Stimulated activated naive CD8-positive, alpha-beta T cell treated with anti-CD3 and anti-CD28 coated beads, Interleukin-15, Interleukin-2, amounts not matched to agents 100 ng/mL and 50 ng/mL, for 24 hours (primary cell): ENCODE data around the gene ANKRD62.

Experiments used
- H3K27ac Mint-ChIP-seq: one replicate; pipeline ENCODE4 v1.8.0; 2021; ENCODE audit warnings: mild to moderate bottlenecking, mixed read lengths
- H3K27me3 Mint-ChIP-seq: one replicate; pipeline ENCODE4 v1.8.0; 2021; ENCODE audit warnings: mixed read lengths
- H3K36me3 Mint-ChIP-seq: one replicate; pipeline ENCODE4 v1.8.0; 2021; ENCODE audit warnings: low read depth, mixed read lengths
- H3K4me1 Mint-ChIP-seq: one replicate; pipeline ENCODE4 v1.8.0; 2021; ENCODE audit warnings: low read depth, mixed read lengths
- H3K4me3 Mint-ChIP-seq: one replicate; pipeline ENCODE4 v1.8.0; 2021; ENCODE audit warnings: mild to moderate bottlenecking, mixed read lengths
- H3K9me3 Mint-ChIP-seq: one replicate; pipeline ENCODE4 v1.8.0; 2021; ENCODE audit warnings: mixed read lengths

Gene ANKRD62

DNA sequence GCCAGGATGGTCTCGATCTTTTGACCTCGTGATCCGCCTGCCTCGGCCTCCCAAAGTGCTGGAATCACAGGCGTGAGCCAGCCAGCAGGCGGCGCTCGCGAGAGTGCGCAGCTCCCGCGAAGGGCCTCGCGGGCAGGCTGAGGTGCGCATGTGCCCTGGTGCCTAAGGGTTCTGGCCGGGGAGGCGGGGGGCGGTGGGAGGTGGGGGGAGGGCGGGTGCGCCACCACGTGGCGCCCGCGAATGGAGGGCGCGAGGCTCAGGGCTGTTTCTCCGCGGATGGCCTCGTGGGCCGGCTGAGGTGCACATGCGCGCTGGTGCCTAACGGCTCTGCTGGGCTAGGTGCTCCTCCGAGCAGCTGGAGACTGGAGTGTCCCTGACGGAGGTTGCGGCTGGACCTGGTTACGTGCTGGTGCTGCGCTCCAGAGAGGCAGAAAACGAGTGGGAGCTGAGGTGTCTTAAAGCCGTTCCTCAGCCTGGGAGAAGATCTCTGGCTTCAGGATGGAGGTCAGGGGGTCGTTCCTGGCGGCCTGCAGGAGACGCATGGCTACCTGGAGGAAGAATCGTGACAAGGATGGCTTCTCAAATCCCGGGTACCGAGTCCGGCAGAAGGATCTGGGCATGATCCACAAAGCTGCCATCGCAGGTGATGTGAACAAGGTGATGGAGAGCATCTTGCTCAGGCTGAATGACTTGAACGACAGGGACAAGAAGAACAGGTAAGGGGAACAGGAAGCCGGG lies at the start of gene ANKRD62:
Gene ANKRD62 (plus strand): TSS at position 324 of the 738 bp plus-strand sequence. CDS start 175 bp downstream, at position 499.
- H3K4me3 Mint-ChIP-seq, result no peak within 1 kb of the TSS
- H3K4me1 Mint-ChIP-seq, result no peaks in the 10 kb centered on the region
- no peaks in the 10 kb centered on the region for H3K36me3 Mint-ChIP-seq
- H3K27me3 Mint-ChIP-seq, result peaks cover 5% of the 10 kb centered on the region
- H3K9me3 Mint-ChIP-seq, result no peaks in the 10 kb centered on the region
- no peak within 1 kb of the TSS for H3K27ac Mint-ChIP-seq

DNA sequence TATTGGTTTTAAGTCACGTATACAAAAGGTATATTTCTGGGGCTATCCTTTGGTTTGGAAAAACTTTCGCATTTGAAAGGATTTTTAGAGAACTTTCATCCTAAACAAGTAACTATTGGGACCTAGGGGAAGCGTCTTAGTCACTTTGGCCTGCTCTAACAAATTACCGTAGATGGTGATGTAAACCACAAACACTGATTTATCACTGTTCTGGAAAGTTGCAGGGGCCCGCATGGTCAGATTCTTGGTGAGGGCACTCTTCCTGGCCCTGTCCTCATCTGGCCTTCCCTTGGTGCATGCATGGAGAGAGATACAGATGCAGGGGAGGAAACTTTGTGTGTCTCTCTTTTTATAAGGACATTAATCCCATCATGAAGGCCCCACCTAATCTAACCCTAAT lies 49.1 kb upstream of the ANKRD62 start:
- Mint-ChIP-seq H3K4me1 (peaks cover 18% of the 10 kb centered on the region), H3K9me3 (no peaks in the 10 kb centered on the region), H3K27ac (no peak overlapping the region), H3K27me3 (peaks cover 11% of the 10 kb centered on the region), H3K36me3 (no peaks in the 10 kb centered on the region), H3K4me3 (no peak overlapping the region)

DNA sequence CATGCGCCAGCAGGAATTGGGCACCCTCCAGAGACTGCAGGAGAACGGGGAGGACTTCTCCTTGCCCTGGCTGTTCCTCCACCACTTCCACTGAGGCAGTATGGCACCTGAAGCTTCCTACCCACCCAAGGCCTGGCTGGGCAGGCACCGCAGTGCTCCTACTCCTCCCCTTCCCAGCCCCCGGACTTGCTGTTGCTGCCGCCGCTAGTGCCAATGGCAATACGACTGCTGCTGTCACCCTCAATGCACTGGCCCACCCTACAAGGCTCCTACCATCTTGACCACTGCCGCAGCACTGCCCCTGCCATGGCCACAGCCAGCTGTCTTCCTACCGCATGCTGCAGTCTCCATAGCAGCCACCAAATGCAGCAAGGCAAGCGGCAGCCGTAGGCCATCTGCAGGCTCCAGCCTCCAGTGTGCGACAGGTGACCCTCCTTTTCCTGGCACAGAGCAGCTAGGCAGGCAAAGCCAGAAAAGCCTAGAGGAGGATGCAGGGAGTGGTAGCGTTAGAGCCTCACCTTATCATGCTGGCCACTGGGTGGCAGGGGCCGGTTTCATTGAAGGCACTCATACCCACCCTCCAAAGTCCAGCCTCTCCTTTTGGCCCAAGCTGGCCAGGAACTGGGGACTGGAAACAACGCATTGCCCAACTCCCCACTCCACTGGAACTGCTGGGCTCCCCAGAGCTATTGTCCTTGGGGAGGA lies 47.4 kb upstream of the ANKRD62 start:
- Mint-ChIP-seq H3K36me3 (no peaks in the 10 kb centered on the region), H3K4me1 (peaks cover 23% of the 10 kb centered on the region), H3K27me3 (peaks cover 3% of the 10 kb centered on the region), H3K27ac (no peak overlapping the region), H3K9me3 (no peaks in the 10 kb centered on the region), H3K4me3 (no peak overlapping the region)

DNA sequence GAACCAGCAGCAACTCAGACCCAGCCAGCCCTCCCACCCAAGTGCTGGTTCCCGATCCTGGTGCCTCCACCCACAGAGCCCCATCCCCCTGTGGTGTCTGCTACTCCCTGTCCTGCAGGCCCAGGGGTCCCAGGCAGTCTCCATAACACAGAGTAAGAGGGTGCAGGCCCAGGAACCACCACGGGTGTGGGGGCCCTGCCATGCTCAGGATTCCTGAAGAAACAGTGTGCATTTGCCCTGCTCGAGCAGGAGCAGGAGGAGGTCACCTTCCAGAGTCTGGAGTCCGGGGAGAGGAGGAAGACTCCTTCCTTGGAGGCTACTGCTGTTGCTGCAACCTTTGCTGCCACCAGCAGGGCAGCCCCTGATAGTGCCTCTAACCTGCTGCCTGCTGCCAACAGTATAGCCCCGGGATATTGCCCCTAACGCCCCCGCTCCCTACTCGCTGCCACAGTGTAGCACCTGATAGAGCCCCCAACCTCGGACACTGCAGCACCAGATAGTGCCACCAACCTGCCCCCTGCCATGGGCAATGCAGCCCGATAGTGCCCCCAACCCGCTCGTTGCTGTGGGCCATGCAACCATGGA lies 46.8 kb upstream of the ANKRD62 start:
- Mint-ChIP-seq H3K27ac (no peak overlapping the region), H3K27me3 (peaks cover 3% of the 10 kb centered on the region), H3K9me3 (no peaks in the 10 kb centered on the region), H3K36me3 (no peaks in the 10 kb centered on the region), H3K4me3 (no peak overlapping the region), H3K4me1 (peaks cover 17% of the 10 kb centered on the region)

DNA sequence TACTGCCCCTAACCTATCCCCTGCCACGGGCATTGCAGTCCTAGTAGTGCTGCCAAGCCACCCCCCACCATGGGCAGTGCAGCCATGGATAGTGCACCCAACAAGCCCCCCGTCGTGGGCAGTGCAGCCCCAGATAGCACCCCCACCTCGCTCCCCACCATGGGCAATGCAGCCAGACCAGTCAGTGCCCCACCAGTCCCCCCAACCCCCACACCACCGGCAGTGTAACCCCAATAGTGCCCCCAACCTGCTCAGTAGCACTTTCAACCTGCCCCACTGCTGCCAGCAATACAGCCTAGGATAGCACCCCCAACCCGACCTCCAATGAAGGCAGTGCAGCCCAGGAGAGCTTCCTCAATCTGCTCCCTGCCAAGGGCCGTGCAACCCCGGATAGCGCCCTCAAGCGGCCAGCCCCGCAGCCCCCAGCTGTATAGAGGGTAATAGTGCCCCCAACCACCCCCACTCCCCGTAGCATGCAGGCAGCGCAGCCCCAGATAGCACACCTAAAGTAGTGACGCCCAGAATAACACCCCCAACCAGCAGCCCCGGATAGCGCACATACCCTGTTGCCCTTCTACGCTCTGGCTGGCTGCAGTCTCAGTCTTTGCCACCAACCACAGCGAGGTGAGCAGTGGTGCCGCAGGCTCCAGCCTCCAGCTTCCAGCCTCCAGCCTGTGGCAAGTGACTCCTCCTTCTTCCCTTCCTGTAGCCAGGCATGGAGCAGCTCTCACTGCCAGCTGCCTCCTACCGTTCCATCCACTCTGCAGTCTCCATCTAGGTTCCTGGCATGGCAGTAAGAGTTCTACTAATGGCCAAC lies 45.4 kb upstream of the ANKRD62 start:
- peaks cover 17% of the 10 kb centered on the region for H3K4me1 Mint-ChIP-seq

DNA sequence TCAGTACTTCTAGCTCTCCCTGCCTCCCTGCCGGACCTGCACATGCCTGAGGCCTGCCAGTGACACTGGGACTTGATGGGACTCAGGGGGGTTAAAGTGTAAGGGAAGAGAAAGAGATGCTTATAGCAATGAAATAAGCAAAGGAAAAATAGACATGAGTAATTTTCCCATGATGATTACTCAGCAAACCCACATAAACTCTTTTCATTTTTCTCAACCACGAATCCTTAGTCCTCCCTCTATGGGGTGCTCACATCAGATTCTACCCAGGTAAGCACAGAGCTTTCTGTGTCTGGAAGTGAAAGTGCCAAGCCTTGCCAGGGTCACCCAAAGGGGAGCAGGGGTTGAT lies 44.8 kb upstream of the ANKRD62 start:
- H3K4me1 Mint-ChIP-seq, result peaks cover 17% of the 10 kb centered on the region
- H3K9me3 Mint-ChIP-seq, result no peaks in the 10 kb centered on the region
- no peak overlapping the region for H3K4me3 Mint-ChIP-seq
- H3K27ac Mint-ChIP-seq, result no peak overlapping the region
- H3K36me3 Mint-ChIP-seq, result no peaks in the 10 kb centered on the region
- peaks cover 3% of the 10 kb centered on the region for H3K27me3 Mint-ChIP-seq

More for the DNA sequence above, 45.4 kb upstream of the ANKRD62 start:
- Mint-ChIP-seq H3K27me3 (peaks cover 3% of the 10 kb centered on the region), H3K9me3 (no peaks in the 10 kb centered on the region), H3K27ac (no peak overlapping the region), H3K4me3 (no peak overlapping the region), H3K36me3 (no peaks in the 10 kb centered on the region)

DNA sequence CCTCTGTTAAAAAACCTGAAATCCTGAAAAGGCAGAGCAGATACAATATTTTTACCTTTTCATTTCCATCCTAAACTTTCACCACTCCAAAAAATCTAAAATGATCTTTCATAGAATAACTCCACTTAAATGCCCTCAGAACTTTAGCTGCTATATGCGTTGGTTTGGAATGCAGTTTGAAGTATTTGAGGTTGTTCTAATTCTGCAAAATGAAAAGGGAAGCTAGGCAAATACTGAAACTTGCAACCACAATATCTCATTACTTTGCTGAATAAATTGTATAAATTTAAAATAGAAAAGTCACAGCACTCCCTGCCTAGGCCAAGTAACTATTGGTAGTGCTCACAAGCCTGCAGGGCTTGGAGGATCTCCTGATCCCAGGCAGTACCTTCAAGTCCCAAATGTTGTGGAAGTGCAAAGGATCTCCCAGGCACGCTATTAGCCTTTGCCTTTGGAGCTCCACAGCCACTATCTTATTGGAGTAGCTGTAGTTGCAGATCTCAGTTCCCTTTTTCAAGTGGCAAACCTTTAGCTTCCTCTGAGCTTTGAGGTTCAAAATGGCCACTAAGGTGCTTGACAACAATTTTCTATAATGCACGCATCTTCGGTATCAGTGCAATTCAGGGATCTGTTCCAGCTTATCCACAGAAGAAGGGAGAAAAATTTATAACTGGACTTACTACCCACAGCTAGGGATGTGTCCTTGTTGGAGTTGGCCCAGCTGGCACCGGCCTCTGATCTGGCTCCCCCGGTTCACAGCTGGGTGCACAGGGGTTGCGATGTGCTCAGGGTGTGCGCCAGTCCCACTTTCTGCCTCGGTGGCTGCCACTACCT lies 43.4 kb upstream of the ANKRD62 start:
- no peak overlapping the region for H3K27ac Mint-ChIP-seq
- H3K36me3 Mint-ChIP-seq, result no peaks in the 10 kb centered on the region
- H3K9me3 Mint-ChIP-seq, result no peaks in the 10 kb centered on the region
- peaks cover 17% of the 10 kb centered on the region for H3K4me1 Mint-ChIP-seq
- H3K27me3 Mint-ChIP-seq, result no peaks in the 10 kb centered on the region
- no peak overlapping the region for H3K4me3 Mint-ChIP-seq

DNA sequence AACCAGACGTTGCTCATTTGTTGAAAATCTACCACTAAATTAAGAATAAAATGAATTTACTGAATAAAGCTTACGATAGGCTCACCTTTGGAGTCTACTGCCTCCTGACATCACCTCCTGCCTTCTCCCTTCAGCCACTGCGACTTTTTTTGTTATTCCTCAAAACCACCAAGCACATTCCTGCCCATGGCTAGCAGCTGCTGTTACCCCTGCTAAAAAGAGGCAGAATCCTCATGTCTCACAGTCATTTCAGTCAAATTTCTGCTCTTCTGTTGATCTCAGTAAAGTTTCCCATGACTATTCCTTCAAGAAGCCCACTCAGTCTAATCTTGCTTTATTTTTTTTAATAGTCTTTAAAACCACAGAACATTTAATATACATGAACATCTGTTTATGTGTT lies 40.8 kb upstream of the ANKRD62 start:
- Mint-ChIP-seq H3K9me3 (no peaks in the 10 kb centered on the region), H3K27me3 (no peaks in the 10 kb centered on the region), H3K4me1 (peaks cover 17% of the 10 kb centered on the region), H3K27ac (no peak overlapping the region), H3K4me3 (no peak overlapping the region), H3K36me3 (no peaks in the 10 kb centered on the region)

DNA sequence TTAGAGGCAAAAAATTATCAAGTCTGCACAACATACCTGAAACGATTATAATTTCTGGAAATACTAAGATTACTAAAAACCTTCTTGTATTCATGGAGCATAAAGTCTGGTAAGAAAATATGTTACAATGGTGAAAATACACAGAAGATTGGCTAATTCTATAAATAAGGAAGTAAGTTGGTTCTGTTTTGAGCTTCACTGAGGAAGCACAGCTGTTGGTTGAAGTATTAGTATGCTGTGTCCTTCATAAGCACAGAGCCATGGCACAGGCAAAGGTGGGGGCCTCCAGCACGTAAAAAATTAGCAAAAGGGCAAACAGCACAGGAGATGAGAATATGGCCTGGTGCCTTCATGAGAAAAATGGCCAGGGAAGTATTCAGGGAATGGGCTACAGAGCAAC lies 40.4 kb upstream of the ANKRD62 start:
- no peaks in the 10 kb centered on the region for H3K36me3 Mint-ChIP-seq
- no peaks in the 10 kb centered on the region for H3K9me3 Mint-ChIP-seq
- H3K27ac Mint-ChIP-seq, result no peak overlapping the region
- H3K4me1 Mint-ChIP-seq, result peaks cover 17% of the 10 kb centered on the region
- no peak overlapping the region for H3K4me3 Mint-ChIP-seq
- H3K27me3 Mint-ChIP-seq, result no peaks in the 10 kb centered on the region

DNA sequence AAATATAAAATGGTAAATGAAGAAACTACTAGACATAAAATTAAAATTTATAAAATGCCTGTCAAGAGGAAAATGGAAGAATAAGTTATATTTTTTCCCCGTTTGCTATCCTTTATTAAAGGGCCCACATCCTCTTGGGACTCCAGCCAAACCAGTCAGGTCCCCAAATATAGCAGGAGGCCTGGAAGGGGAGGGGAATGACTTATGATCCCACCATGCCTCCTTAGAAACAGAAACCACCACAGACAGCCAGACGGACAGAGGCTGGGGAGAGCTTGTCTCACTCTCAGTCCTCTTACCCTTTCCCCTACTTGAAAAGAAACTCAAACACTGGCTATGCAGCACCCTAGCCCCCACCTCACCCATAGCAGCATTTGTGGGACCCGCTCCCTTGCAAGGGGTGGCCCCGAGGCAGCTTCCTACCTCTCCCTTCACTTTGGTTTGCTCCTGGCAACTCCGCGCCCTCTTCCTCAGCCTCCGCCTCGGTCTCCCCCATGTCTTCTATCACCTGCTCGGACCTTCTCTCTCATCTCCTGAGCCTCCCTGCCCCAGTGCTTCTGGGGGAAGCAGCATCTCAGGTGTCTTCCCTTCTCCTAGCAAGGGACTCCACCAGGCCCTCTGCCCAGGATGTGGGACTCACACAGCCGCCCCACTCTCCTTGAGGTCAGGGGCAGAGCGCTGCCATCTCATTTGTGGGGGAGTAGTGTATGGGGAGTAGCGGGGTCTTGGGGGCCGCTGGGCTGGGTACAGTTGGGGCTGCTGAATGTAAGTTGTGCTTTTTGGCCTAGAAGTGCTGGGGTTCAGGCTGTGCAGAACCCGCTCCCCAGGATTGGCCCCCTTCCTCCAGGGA lies 37.4 kb upstream of the ANKRD62 start:
- Mint-ChIP-seq H3K27ac (no peak overlapping the region), H3K36me3 (no peaks in the 10 kb centered on the region), H3K27me3 (no peaks in the 10 kb centered on the region), H3K9me3 (no peaks in the 10 kb centered on the region), H3K4me3 (no peak overlapping the region), H3K4me1 (no peaks in the 10 kb centered on the region)

DNA sequence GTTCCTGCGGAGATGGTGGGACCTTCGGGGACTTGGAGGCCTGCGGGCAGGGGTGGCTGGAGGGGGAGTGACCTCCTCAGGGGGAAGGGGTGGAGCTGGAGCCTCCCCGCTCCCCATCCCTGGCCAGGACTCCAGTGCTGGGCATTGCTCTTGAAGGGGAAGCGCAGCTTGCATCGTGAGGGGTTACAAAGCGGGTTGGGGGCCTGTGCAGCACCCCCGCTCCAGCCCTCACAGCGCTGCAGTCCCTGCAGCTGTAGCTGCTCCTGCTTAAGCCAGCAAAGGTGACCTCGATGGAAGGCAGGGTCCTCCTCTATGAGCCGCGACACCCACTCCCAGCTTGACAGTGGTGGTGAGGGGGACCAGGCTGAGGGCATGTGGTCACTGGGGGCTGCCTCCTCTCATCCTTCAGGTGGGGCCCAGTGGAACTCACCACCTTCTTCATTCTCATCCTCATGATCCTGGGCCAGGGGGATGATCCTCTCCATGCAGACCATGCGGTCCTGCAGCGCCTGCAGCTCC lies 36.7 kb upstream of the ANKRD62 start:
- Mint-ChIP-seq H3K36me3 (no peaks in the 10 kb centered on the region), H3K27ac (no peak overlapping the region), H3K4me1 (no peaks in the 10 kb centered on the region), H3K9me3 (no peaks in the 10 kb centered on the region), H3K27me3 (no peaks in the 10 kb centered on the region), H3K4me3 (no peak overlapping the region)

DNA sequence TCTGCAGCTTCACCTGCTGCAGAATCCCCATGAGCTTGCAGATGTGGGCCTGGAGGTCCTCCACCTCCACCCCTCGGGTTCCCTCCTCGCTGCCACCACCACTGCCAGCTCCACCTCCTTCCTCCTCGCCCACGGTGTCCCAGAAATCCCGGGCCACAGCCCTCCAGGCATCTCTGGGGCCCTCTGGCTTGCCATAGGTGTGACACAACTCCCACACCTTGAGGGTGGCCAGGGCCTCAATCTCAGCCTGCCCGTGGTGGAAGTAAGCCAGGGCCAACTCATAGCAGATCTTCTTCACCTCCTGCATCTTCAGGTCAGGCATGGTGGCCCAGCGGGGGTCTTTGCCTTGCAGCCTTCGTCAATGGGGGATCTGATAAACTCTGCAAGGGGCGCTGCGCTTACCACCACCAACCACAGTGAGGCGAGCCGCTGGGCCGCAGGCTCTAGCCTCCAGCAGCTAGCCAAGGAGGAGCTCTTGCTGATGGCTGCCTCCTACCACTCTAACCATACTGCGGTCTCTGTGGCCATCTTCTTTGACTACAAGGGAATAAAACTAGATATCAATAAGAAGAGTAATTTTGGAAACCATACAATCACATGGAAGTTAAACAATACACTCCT lies 36.1 kb upstream of the ANKRD62 start:
- Mint-ChIP-seq H3K9me3 (no peaks in the 10 kb centered on the region), H3K4me1 (no peaks in the 10 kb centered on the region), H3K27me3 (no peaks in the 10 kb centered on the region), H3K36me3 (no peaks in the 10 kb centered on the region), H3K27ac (no peak overlapping the region), H3K4me3 (no peak overlapping the region)
